GM19468 (cell line): ENCODE results near the gene PRXL2A.

Source experiments
- ATAC-seq: cut with Tn5 transposase; IDR thresholded peaks from one replicate; pipeline ENCODE4 v1.9.1; 2021; ENCODE audit warnings: mild to moderate bottlenecking, moderate library complexity, moderate number of reproducible peaks; ENCODE audit not compliant: unreplicated experiment; ENCODE audit errors: extremely low read depth

Gene PRXL2A

GRCh38 chr10:80459047-80459865 is 50.9 kb downstream of the PRXL2A start:
- ATAC-seq = peak; percentile 16

- ATAC-seq = no peak
Measured at GRCh38 chr10:80460399-80461207, 52.3 kb downstream of the PRXL2A start.

GRCh38 chr10:80461208-80462183 is 53.1 kb downstream of the PRXL2A start:
- ATAC-seq = no peak

GRCh38 chr10:80462299-80462980 is 54.1 kb downstream of the PRXL2A start:
- ATAC-seq = no peak

- ATAC-seq = peak; percentile 31
Measured at GRCh38 chr10:80462981-80463741, 54.8 kb downstream of the PRXL2A start.

- no peak for ATAC-seq
Measured at GRCh38 chr10:80463868-80464267, 55.5 kb downstream of the PRXL2A start.

- no peak for ATAC-seq
Measured at GRCh38 chr10:80464557-80465450, 56.5 kb downstream of the PRXL2A start.

GRCh38 chr10:80465451-80465835 is 57.1 kb downstream of the PRXL2A start:
- ATAC-seq = no peak

- no peak for ATAC-seq
Measured at GRCh38 chr10:80465839-80466590, 57.7 kb downstream of the PRXL2A start.

GRCh38 chr10:80466724-80467326 is 58.5 kb downstream of the PRXL2A start:
- ATAC-seq = no peak

- no peak for ATAC-seq
Measured at GRCh38 chr10:80468002-80468401, 59.7 kb downstream of the PRXL2A start.

GRCh38 chr10:80468806-80469421 is 60.6 kb downstream of the PRXL2A start:
- ATAC-seq = no peak

GRCh38 chr10:80470266-80470665 is 61.9 kb downstream of the PRXL2A start:
- no peak for ATAC-seq

GRCh38 chr10:80471001-80471400 is 62.6 kb downstream of the PRXL2A start:
- no peak for ATAC-seq

- ATAC-seq = peak; percentile 24
Measured at GRCh38 chr10:80471715-80472233, 63.4 kb downstream of the PRXL2A start.
